Measurements from ENCODE around the gene IGFBP1. TPM values are rescaled to one million over a fixed set of nuclear protein-coding genes. Genes with fewer than 3 reads are reported as not detected.

Gene IGFBP1
- total and polyA plus RNA-seq, 2 experiments from 2014 or later: not detected

GRCh38 chr7:45922810-45923209, 34.5 kb downstream of the IGFBP1 start:
- H3K9me2 ChIP-seq (ENCODE audit: insufficient read depth): 0 out of 2 replicates have a peak, but pooled peaks cover 7% of the 10 kb centered on the region
- H3K27ac ChIP-seq (ENCODE audit: low read depth): no peak overlapping the region
- Mint-ChIP-seq H3K27ac (no peak overlapping the region), H3K27me3 (ENCODE audit: insufficient read depth, low read depth, poor library complexity) (peaks cover 51% of the 10 kb centered on the region), H3K4me1 (peaks cover 40% of the 10 kb centered on the region), H3K36me3 (ENCODE audit: low read depth) (no peaks in the 10 kb centered on the region; the same call in 2 of the 3 replicates), H3K9me3 (no peaks in the 10 kb centered on the region), H3K4me3 (peak overlapping the region; percentile 76)
- 0 out of 2 replicates have a peak, but pooled peaks cover 7% of the 10 kb centered on the region for H4K20me1 ChIP-seq (replicated peaks; ENCODE audit: insufficient read depth)
- no peak for DNase-seq (ENCODE audit: low spot score)
- peak overlapping the region; percentile 77 for H3K4me3 ChIP-seq
- TF ChIP-seq EZH2phosphoT487 (IDR thresholded peaks at IDR 0.05; ENCODE audit: unreplicated experiment): no peak
- no peak for TF ChIP-seq ZNF331 (CRISPR knock-in tag; IDR thresholded peaks at IDR 0.05; ENCODE audit: low read depth)
- TF ChIP-seq NANOG (IDR thresholded peaks at IDR 0.05; ENCODE audit: borderline replicate concordance): no peak
- TF ChIP-seq CTCF (conservative IDR thresholded peaks at IDR 0.05; ENCODE audit: low read depth in 2 of 2): no peak
- TF ChIP-seq ETS1 (IDR thresholded peaks at IDR 0.05): no peak
- no peak for TF ChIP-seq EZH2 (IDR thresholded peaks at IDR 0.05; ENCODE audit: low read depth, unreplicated experiment)
- TF ChIP-seq CREB1 (CRISPR knock-in tag; IDR thresholded peaks at IDR 0.05; ENCODE audit: low read depth): no peak
- TF ChIP-seq JUNB (IDR thresholded peaks at IDR 0.05; ENCODE audit: unreplicated experiment): no peak
- peak overlapping the region; percentile 82; the same call in 1 of the 2 replicates for H2AFZ ChIP-seq
- H3K4me1 ChIP-seq (ENCODE audit: insufficient read depth): peaks cover 50% of the 10 kb centered on the region
- peak overlapping the region; percentile 84 for H3K4me2 ChIP-seq
- no peak for ATAC-seq
- H3K27me3 ChIP-seq (ENCODE audit: insufficient read depth): peaks cover 55% of the 10 kb centered on the region
- H3K36me3 ChIP-seq (ENCODE audit: insufficient read depth): no peaks in the 10 kb centered on the region
- peaks cover 6% of the 10 kb centered on the region; the same call in 1 of the 2 replicates for H3F3A ChIP-seq (replicated peaks; ENCODE audit: low read depth)
- H3K79me2 ChIP-seq (replicated peaks; ENCODE audit: insufficient read depth): no peaks in the 10 kb centered on the region

GRCh38 chr7:45923290-45923689, 35.0 kb downstream of the IGFBP1 start:
- peak; percentile 85 for DNase-seq (ENCODE audit: low spot score)
- ATAC-seq: peak; percentile 16
- TF ChIP-seq NANOG (IDR thresholded peaks at IDR 0.05; ENCODE audit: borderline replicate concordance) (no peak), CTCF (conservative IDR thresholded peaks at IDR 0.05; ENCODE audit: low read depth in 2 of 2) (peak; percentile 84 to 98), REST (IDR thresholded peaks at IDR 0.05; ENCODE audit: unreplicated experiment) (no peak)
- peaks cover 50% of the 10 kb centered on the region for H3K27me3 ChIP-seq (ENCODE audit: insufficient read depth)
- peak overlapping the region; percentile 76 for H3K4me3 Mint-ChIP-seq
- no peak overlapping the region for H3K27ac ChIP-seq (ENCODE audit: low read depth)
- 0 out of 2 replicates have a peak, but pooled peaks cover 5% of the 10 kb centered on the region for H4K20me1 ChIP-seq (replicated peaks; ENCODE audit: insufficient read depth)
- H3F3A ChIP-seq (replicated peaks; ENCODE audit: low read depth): peaks cover 6% of the 10 kb centered on the region; the same call in 1 of the 2 replicates
- H3K27me3 Mint-ChIP-seq (ENCODE audit: insufficient read depth, low read depth, poor library complexity): peaks cover 46% of the 10 kb centered on the region
- H3K36me3 ChIP-seq (ENCODE audit: insufficient read depth): no peaks in the 10 kb centered on the region
- H3K36me3 Mint-ChIP-seq (ENCODE audit: low read depth): no peaks in the 10 kb centered on the region; the same call in 2 of the 3 replicates
- peaks cover 45% of the 10 kb centered on the region for H3K4me1 ChIP-seq (ENCODE audit: insufficient read depth)
- 0 out of 2 replicates have a peak, but pooled peaks cover 7% of the 10 kb centered on the region for H3K9me2 ChIP-seq (ENCODE audit: insufficient read depth)
- no peak overlapping the region for H3K27ac Mint-ChIP-seq
- peak overlapping the region; percentile 77 for H3K4me3 ChIP-seq
- peak overlapping the region; percentile 84 for H3K4me2 ChIP-seq
- no peak overlapping the region for H2AFZ ChIP-seq
- 0 out of 3 replicates have a peak, but pooled peaks cover 1% of the 10 kb centered on the region for H3K9me3 Mint-ChIP-seq
- no peaks in the 10 kb centered on the region for H3K79me2 ChIP-seq (replicated peaks; ENCODE audit: insufficient read depth)
- peaks cover 38% of the 10 kb centered on the region for H3K4me1 Mint-ChIP-seq
